SK-N-SH (cell line): ENCODE results near the gene FYN.

ENCODE experiments used
- EZH2phosphoT487 ChIP-seq: fragments of 200-600 bp; sonication (generic); IDR thresholded peaks from 2 replicates; pipeline ENCODE4 v1.6.1; 2017; ENCODE audit warnings: low read depth, mixed run types, mild to moderate bottlenecking, antibody characterized with exemption, moderate library complexity, borderline replicate concordance
- FOXJ3 ChIP-seq: sonication (generic); formaldehyde crosslinking; IDR thresholded peaks from 2 replicates; pipeline ENCODE4 v1.5.1; 2020; ENCODE audit warnings: mild to moderate bottlenecking, missing genetic modification reagents
- JUND ChIP-seq: IDR thresholded peaks from 2 replicates; pipeline ENCODE4 v1.4.0; 2012
- POLR2AphosphoS5 ChIP-seq: IDR thresholded peaks from 2 replicates; pipeline ENCODE4 v1.6.1; 2012; ENCODE audit warnings: low read depth, low read length
- RAD21 ChIP-seq: IDR thresholded peaks from 2 replicates; pipeline ENCODE4 v1.6.1; 2012; ENCODE audit warnings: mild to moderate bottlenecking, low read length
- RCOR1 ChIP-seq: fragments of 150-350 bp; IDR thresholded peaks from 2 replicates; pipeline ENCODE4 v1.6.1; 2017; ENCODE audit warnings: antibody characterized with exemption, low read length
- RFX5 ChIP-seq: IDR thresholded peaks from 2 replicates; pipeline ENCODE4 v1.6.1; 2012; ENCODE audit warnings: mild to moderate bottlenecking, improper control_type of control experiment, low read length
- TAF1 ChIP-seq: IDR thresholded peaks from 2 replicates; pipeline ENCODE4 v1.6.1; 2012; ENCODE audit warnings: low read depth, mild to moderate bottlenecking, low read length, moderate library complexity, borderline replicate concordance
- USF1 ChIP-seq: IDR thresholded peaks from 2 replicates; pipeline ENCODE4 v1.4.0; 2012; ENCODE audit warnings: low read depth, borderline replicate concordance
- YY1 ChIP-seq: IDR thresholded peaks from 2 replicates; pipeline ENCODE4 v1.4.0; 2012; ENCODE audit warnings: low read depth, mild to moderate bottlenecking
- TF ChIP-seq, protein P1 (sequence below): fragments of 200-600 bp; sonication (generic); IDR thresholded peaks from 2 replicates; pipeline ENCODE4 v1.6.1; 2017; ENCODE audit warnings: antibody characterized with exemption, mild to moderate bottlenecking, moderate library complexity

DNA sequence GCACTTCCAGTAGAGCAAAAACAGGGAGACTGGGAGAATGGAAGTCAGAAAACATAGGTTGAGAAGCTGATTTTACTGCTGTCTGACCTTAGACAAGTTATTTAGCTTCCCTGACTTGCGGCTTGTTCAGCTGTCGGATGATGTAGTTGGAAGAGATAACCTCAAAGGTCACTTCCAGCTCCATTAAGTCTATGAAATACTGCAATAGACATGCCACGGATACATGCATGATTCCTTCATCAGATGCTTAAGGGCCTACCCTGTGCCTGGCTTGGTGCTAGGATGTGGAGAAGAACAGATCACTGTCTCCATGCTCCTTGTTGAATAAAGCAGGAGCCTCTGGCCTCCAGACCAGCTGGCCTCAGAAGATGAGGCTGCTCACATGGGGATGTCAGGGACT is 43.7 kb downstream of the FYN start:
- no peak for TF ChIP-seq POLR2AphosphoS5
- TF ChIP-seq RFX5 = no peak
- no peak for TF ChIP-seq YY1
- no peak for TF ChIP-seq FOXJ3 (CRISPR knock-in tag)
- TF ChIP-seq, protein P1, sequence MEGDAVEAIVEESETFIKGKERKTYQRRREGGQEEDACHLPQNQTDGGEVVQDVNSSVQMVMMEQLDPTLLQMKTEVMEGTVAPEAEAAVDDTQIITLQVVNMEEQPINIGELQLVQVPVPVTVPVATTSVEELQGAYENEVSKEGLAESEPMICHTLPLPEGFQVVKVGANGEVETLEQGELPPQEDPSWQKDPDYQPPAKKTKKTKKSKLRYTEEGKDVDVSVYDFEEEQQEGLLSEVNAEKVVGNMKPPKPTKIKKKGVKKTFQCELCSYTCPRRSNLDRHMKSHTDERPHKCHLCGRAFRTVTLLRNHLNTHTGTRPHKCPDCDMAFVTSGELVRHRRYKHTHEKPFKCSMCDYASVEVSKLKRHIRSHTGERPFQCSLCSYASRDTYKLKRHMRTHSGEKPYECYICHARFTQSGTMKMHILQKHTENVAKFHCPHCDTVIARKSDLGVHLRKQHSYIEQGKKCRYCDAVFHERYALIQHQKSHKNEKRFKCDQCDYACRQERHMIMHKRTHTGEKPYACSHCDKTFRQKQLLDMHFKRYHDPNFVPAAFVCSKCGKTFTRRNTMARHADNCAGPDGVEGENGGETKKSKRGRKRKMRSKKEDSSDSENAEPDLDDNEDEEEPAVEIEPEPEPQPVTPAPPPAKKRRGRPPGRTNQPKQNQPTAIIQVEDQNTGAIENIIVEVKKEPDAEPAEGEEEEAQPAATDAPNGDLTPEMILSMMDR = no peak
- TF ChIP-seq JUND = no peak
- TF ChIP-seq RAD21 = no peak
- no peak for TF ChIP-seq EZH2phosphoT487
- TF ChIP-seq TAF1 = no peak
- TF ChIP-seq RCOR1 = no peak
- no peak for TF ChIP-seq USF1
